Measurements from ENCODE around the gene HEATR5B.

The HEATR5B gene

DNA sequence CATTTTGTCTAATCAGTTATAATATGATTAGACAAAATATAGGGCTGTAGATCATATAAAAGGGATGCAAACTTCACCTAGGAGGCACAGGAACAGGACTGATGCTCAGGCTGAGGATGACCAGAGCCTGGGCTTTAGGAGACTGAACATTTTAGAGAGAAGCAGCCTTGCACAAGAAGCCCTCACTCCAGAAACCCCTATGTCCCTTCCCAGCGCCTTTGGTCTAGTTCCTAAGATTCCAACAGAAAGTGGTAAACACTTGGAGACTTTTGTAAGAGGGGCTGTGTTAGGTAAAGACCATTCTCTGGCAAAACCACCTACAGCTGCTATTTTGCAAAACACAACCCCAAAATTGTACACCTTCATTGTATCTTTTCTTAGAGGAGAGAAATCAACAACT lies 33.4 kb upstream of the HEATR5B start:
- H2BK120ac ChIP-seq (ENCODE audit: low read depth, low read length): no peak overlapping the region
- H2BK12ac ChIP-seq (ENCODE audit: low read length in 2 of 2): no peak overlapping the region
- H3K27ac ChIP-seq (ENCODE audit: low read length, poor library complexity, severe bottlenecking): no peak overlapping the region
- H3K4me1 ChIP-seq (ENCODE audit: control insufficient read depth, insufficient read depth, low read depth, low read length): no peaks in the 10 kb centered on the region
- H4K8ac ChIP-seq (ENCODE audit: low read length): no peak overlapping the region
- H3K18ac ChIP-seq (ENCODE audit: low read depth in 1 of 2, low read length in 2 of 2): no peak overlapping the region
- no peak overlapping the region for H2BK15ac ChIP-seq (ENCODE audit: low read depth, poor library complexity, severe bottlenecking)
- no peak overlapping the region for H3K14ac ChIP-seq (ENCODE audit: low read length in 2 of 2)
- no CpG with 5 or more reads among the region's 1 CpG for WGBS
- no peak overlapping the region for H3K9ac ChIP-seq (ENCODE audit: low read length)
- H3K4ac ChIP-seq (ENCODE audit: low read depth in 1 of 2, low read length in 2 of 2): no peak overlapping the region
- H3K27me3 ChIP-seq (ENCODE audit: control insufficient read depth in 1 of 2, insufficient read depth in 1 of 2, low read length in 2 of 2): no peaks in the 10 kb centered on the region
- no peak overlapping the region for H2BK5ac ChIP-seq (ENCODE audit: low read depth, low read length, poor library complexity, severe bottlenecking)
- no peak overlapping the region for H3K4me3 ChIP-seq (ENCODE audit: insufficient read depth in 1 of 2, low read depth in 1 of 2, low read length in 2 of 2)
- H3K4me2 ChIP-seq (ENCODE audit: low read length, poor library complexity, severe bottlenecking): no peak overlapping the region
- no peak overlapping the region for H2AFZ ChIP-seq (ENCODE audit: low read depth, low read length)
- H3K36me3 ChIP-seq (ENCODE audit: control insufficient read depth in 1 of 2, insufficient read depth in 2 of 2, low read depth in 1 of 2, low read length in 2 of 2): peaks cover 27 to 72% of the 10 kb centered on the region in 2 experiments
- H2AK5ac ChIP-seq (ENCODE audit: low read length, severe bottlenecking): no peak overlapping the region
- no peaks in the 10 kb centered on the region for H3K9me3 ChIP-seq (ENCODE audit: control insufficient read depth, low read length)
- H3K23ac ChIP-seq (ENCODE audit: low read length in 2 of 2): no peak overlapping the region
- peaks cover 28% of the 10 kb centered on the region for H3K79me1 ChIP-seq (replicated peaks; ENCODE audit: low read length, poor library complexity, severe bottlenecking)
- no peak overlapping the region for H4K91ac ChIP-seq (ENCODE audit: low read length)
- DNase-seq: no peak

DNA sequence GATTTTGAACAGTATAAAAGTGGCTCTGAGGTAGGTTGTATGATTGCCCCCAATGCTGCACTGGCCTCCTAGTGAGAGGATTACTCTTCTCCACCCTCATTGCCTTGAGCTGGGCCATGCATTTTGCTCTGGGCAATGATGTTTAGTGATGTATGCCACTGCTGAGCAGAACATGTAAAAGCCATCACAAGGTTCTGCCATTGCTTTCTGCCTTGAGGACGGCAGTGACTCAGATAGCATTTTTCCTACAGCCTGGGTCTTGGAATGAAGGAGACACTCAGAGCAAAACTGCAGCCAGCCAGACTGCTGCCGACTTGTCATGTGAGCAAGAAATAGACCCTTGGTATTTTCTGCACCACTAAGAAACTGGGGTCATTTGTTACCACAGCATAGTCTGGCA lies 27.8 kb upstream of the HEATR5B start:
- Histone ChIP-seq H3K79me1 (replicated peaks; ENCODE audit: low read length, poor library complexity, severe bottlenecking) (peaks cover 12% of the 10 kb centered on the region), H3K27me3 (ENCODE audit: control insufficient read depth in 1 of 2, insufficient read depth in 1 of 2, low read length in 2 of 2) (no peaks in the 10 kb centered on the region), H2BK120ac (ENCODE audit: low read depth, low read length) (no peak overlapping the region), H2BK15ac (ENCODE audit: low read depth, poor library complexity, severe bottlenecking) (no peak overlapping the region), H3K36me3 (ENCODE audit: control insufficient read depth in 1 of 2, insufficient read depth in 2 of 2, low read depth in 1 of 2, low read length in 2 of 2) (peaks cover 15 to 80% of the 10 kb centered on the region in 2 experiments), H3K9ac (ENCODE audit: low read length) (no peak overlapping the region), H4K8ac (ENCODE audit: low read length) (no peak overlapping the region), H3K23ac (ENCODE audit: low read length in 2 of 2) (no peak overlapping the region), H3K4ac (ENCODE audit: low read depth in 1 of 2, low read length in 2 of 2) (no peak overlapping the region), H2BK12ac (ENCODE audit: low read length in 2 of 2) (no peak overlapping the region), H3K14ac (ENCODE audit: low read length in 2 of 2) (no peak overlapping the region), H3K4me3 (ENCODE audit: insufficient read depth in 1 of 2, low read depth in 1 of 2, low read length in 2 of 2) (no peak overlapping the region), H3K4me1 (ENCODE audit: control insufficient read depth, insufficient read depth, low read depth, low read length) (no peaks in the 10 kb centered on the region), H2AFZ (ENCODE audit: low read depth, low read length) (no peak overlapping the region), H2BK5ac (ENCODE audit: low read depth, low read length, poor library complexity, severe bottlenecking) (no peak overlapping the region), H4K91ac (ENCODE audit: low read length) (no peak overlapping the region), H3K27ac (ENCODE audit: low read length, poor library complexity, severe bottlenecking) (no peak overlapping the region), H3K4me2 (ENCODE audit: low read length, poor library complexity, severe bottlenecking) (no peak overlapping the region), H3K18ac (ENCODE audit: low read depth in 1 of 2, low read length in 2 of 2) (no peak overlapping the region), H3K9me3 (ENCODE audit: control insufficient read depth, low read length) (no peaks in the 10 kb centered on the region), H2AK5ac (ENCODE audit: low read length, severe bottlenecking) (no peak overlapping the region)
- WGBS: 71% methylated on average over 2 of the region's 2 CpGs
- no peak for DNase-seq

DNA sequence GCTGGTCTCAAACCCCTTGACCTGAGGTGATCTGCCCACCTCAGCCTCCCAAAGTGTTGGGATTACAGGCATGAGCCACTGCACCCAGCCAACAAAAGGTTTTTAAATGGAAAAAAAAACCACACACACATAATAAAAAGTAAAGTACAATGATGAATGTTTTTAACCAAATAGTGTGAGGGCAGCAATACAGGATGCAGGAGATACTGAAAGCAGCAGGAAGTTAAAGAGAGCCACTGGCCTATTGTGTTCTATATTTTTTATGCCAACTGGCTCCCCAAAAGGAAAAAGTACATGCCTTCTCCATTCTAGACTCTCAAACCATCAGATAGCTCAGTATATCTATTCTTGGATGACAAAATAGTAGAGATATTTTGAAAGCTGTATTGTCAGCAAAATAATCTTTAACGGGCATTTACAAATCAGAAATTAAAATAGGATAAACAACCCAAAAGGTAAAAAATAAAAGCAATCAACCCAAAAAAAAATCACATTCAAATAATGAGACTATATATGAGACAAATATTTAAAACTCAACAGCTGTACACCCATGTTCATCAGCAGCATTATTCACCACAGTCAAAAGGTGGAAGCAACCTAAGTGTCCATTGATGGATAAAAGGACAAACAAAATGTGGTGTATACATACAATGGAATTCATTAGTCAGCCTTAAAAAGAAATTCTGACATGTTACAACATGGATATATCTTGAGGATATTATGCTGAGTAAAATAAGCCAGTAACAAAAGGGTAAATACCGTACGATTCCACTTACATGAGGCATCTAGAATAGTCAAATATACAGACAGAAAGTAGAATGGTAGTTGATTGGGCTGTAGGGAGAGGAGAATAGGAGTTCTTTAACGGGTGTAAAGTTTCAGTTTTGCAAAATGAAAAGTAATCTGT lies 26.4 kb upstream of the HEATR5B start:
- Histone ChIP-seq H3K4ac (ENCODE audit: low read depth in 1 of 2, low read length in 2 of 2) (no peak overlapping the region), H3K36me3 (ENCODE audit: control insufficient read depth in 1 of 2, insufficient read depth in 2 of 2, low read depth in 1 of 2, low read length in 2 of 2) (peaks cover 9 to 84% of the 10 kb centered on the region in 2 experiments), H2AK5ac (ENCODE audit: low read length, severe bottlenecking) (no peak overlapping the region), H2BK15ac (ENCODE audit: low read depth, poor library complexity, severe bottlenecking) (no peak overlapping the region), H3K18ac (ENCODE audit: low read depth in 1 of 2, low read length in 2 of 2) (no peak overlapping the region), H3K4me3 (ENCODE audit: insufficient read depth in 1 of 2, low read depth in 1 of 2, low read length in 2 of 2) (no peak overlapping the region), H3K27me3 (ENCODE audit: control insufficient read depth in 1 of 2, insufficient read depth in 1 of 2, low read length in 2 of 2) (no peaks in the 10 kb centered on the region), H3K4me1 (ENCODE audit: control insufficient read depth, insufficient read depth, low read depth, low read length) (no peaks in the 10 kb centered on the region), H2AFZ (ENCODE audit: low read depth, low read length) (no peak overlapping the region), H3K9ac (ENCODE audit: low read length) (no peak overlapping the region), H2BK5ac (ENCODE audit: low read depth, low read length, poor library complexity, severe bottlenecking) (no peak overlapping the region), H3K23ac (ENCODE audit: low read length in 2 of 2) (no peak overlapping the region), H3K79me1 (replicated peaks; ENCODE audit: low read length, poor library complexity, severe bottlenecking) (peaks cover 8% of the 10 kb centered on the region), H2BK12ac (ENCODE audit: low read length in 2 of 2) (no peak overlapping the region), H3K9me3 (ENCODE audit: control insufficient read depth, low read length) (no peaks in the 10 kb centered on the region), H2BK120ac (ENCODE audit: low read depth, low read length) (no peak overlapping the region), H4K8ac (ENCODE audit: low read length) (no peak overlapping the region), H3K4me2 (ENCODE audit: low read length, poor library complexity, severe bottlenecking) (no peak overlapping the region), H3K14ac (ENCODE audit: low read length in 2 of 2) (no peak overlapping the region), H4K91ac (ENCODE audit: low read length) (no peak overlapping the region), H3K27ac (ENCODE audit: low read length, poor library complexity, severe bottlenecking) (no peak overlapping the region)
- DNase-seq: no peak
- 100% methylated on average over 4 of the region's 4 CpGs for WGBS

DNA sequence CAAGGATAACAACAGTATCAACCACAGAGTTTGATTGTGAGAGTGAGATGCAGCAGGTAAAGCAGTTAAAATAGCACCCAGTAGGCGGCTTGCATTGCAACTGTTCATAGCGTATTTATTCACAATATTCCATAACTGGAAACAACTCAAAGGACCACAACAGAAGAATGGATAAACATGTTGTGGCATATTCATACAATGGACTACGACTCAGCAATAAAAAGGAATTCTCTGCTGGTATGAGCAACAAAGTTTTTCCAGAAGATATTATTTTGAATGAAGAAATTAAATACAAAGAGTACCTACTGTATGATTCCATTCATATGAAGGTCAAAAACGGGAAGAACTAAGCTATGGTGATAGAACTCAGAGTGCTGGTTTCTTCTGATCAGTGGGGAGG lies 25.4 kb upstream of the HEATR5B start:
- H3K23ac ChIP-seq (ENCODE audit: low read length in 2 of 2): no peak overlapping the region
- H3K27me3 ChIP-seq (ENCODE audit: control insufficient read depth in 1 of 2, insufficient read depth in 1 of 2, low read length in 2 of 2): no peaks in the 10 kb centered on the region
- no peak overlapping the region for H3K14ac ChIP-seq (ENCODE audit: low read length in 2 of 2)
- no peak overlapping the region for H2BK120ac ChIP-seq (ENCODE audit: low read depth, low read length)
- no peaks in the 10 kb centered on the region for H3K4me1 ChIP-seq (ENCODE audit: control insufficient read depth, insufficient read depth, low read depth, low read length)
- H3K36me3 ChIP-seq (ENCODE audit: control insufficient read depth in 1 of 2, insufficient read depth in 2 of 2, low read depth in 1 of 2, low read length in 2 of 2): peaks cover 12 to 86% of the 10 kb centered on the region in 2 experiments
- H3K27ac ChIP-seq (ENCODE audit: low read length, poor library complexity, severe bottlenecking): no peak overlapping the region
- no peak overlapping the region for H2BK5ac ChIP-seq (ENCODE audit: low read depth, low read length, poor library complexity, severe bottlenecking)
- H2AK5ac ChIP-seq (ENCODE audit: low read length, severe bottlenecking): no peak overlapping the region
- no peak overlapping the region for H2BK15ac ChIP-seq (ENCODE audit: low read depth, poor library complexity, severe bottlenecking)
- WGBS: 100% methylated on average over 1 of the region's 4 CpGs
- H2AFZ ChIP-seq (ENCODE audit: low read depth, low read length): no peak overlapping the region
- no peak overlapping the region for H3K9ac ChIP-seq (ENCODE audit: low read length)
- DNase-seq: no peak
- H3K4me3 ChIP-seq (ENCODE audit: insufficient read depth in 1 of 2, low read depth in 1 of 2, low read length in 2 of 2): no peak overlapping the region
- H4K91ac ChIP-seq (ENCODE audit: low read length): no peak overlapping the region
- H3K4ac ChIP-seq (ENCODE audit: low read depth in 1 of 2, low read length in 2 of 2): no peak overlapping the region
- no peak overlapping the region for H4K8ac ChIP-seq (ENCODE audit: low read length)
- H3K4me2 ChIP-seq (ENCODE audit: low read length, poor library complexity, severe bottlenecking): no peak overlapping the region
- H3K18ac ChIP-seq (ENCODE audit: low read depth in 1 of 2, low read length in 2 of 2): no peak overlapping the region
- no peak overlapping the region for H2BK12ac ChIP-seq (ENCODE audit: low read length in 2 of 2)
- no peaks in the 10 kb centered on the region for H3K9me3 ChIP-seq (ENCODE audit: control insufficient read depth, low read length)
- H3K79me1 ChIP-seq (replicated peaks; ENCODE audit: low read length, poor library complexity, severe bottlenecking): peaks cover 4% of the 10 kb centered on the region

Measured in mesenchymal stem cell (in vitro differentiated cells and primary cell).